ENCODE data around the gene METTL2B.

The METTL2B gene

GRCh38 chr7:128476402-128477335, at the start of gene METTL2B:
Gene METTL2B (plus strand): TSS chr7:128476748. CDS start chr7:128476766, 18 bp downstream.
- peak within 1 kb of the TSS; percentile 97 for H3K4me3 ChIP-seq (ENCODE audit: low read length)

GRCh38 chr7:128427289-128427891, 49.2 kb upstream of the METTL2B start:
- H3K4me3 ChIP-seq (ENCODE audit: low read length) = no peak overlapping the region

GRCh38 chr7:128430207-128430606, 46.3 kb upstream of the METTL2B start:
- no peak for TF ChIP-seq ZNF274 (IDR thresholded peaks at IDR 0.05; ENCODE audit: low read depth, low read length)

More at GRCh38 chr7:128427289-128427891, 49.2 kb upstream of the METTL2B start:
- TF ChIP-seq ZNF274 (IDR thresholded peaks at IDR 0.05; ENCODE audit: low read depth, low read length) = no peak

GRCh38 chr7:128431221-128431620, 45.3 kb upstream of the METTL2B start:
- H3K4me3 ChIP-seq (ENCODE audit: low read length) = no peak overlapping the region
- TF ChIP-seq ZNF274 (IDR thresholded peaks at IDR 0.05; ENCODE audit: low read depth, low read length) = no peak

More at GRCh38 chr7:128430207-128430606, 46.3 kb upstream of the METTL2B start:
- H3K4me3 ChIP-seq (ENCODE audit: low read length) = no peak overlapping the region

GRCh38 chr7:128431754-128432153, 44.8 kb upstream of the METTL2B start:
- H3K4me3 ChIP-seq (ENCODE audit: low read length) = no peak overlapping the region
- no peak for TF ChIP-seq ZNF274 (IDR thresholded peaks at IDR 0.05; ENCODE audit: low read depth, low read length)

- no peak for TF ChIP-seq ZNF274 (IDR thresholded peaks at IDR 0.05; ENCODE audit: low read depth, low read length)
- H3K4me3 ChIP-seq (ENCODE audit: low read length) = no peak overlapping the region
Observed at GRCh38 chr7:128434413-128435326, 41.9 kb upstream of the METTL2B start.

GRCh38 chr7:128435327-128435686, 41.2 kb upstream of the METTL2B start:
- H3K4me3 ChIP-seq (ENCODE audit: low read length) = no peak overlapping the region
- no peak for TF ChIP-seq ZNF274 (IDR thresholded peaks at IDR 0.05; ENCODE audit: low read depth, low read length)

- no peak for TF ChIP-seq ZNF274 (IDR thresholded peaks at IDR 0.05; ENCODE audit: low read depth, low read length)
- no peak overlapping the region for H3K4me3 ChIP-seq (ENCODE audit: low read length)
Observed at GRCh38 chr7:128437426-128438332, 38.9 kb upstream of the METTL2B start.

- TF ChIP-seq ZNF274 (IDR thresholded peaks at IDR 0.05; ENCODE audit: low read depth, low read length) = no peak
- no peak overlapping the region for H3K4me3 ChIP-seq (ENCODE audit: low read length)
Observed at GRCh38 chr7:128442356-128442755, 34.2 kb upstream of the METTL2B start.

GRCh38 chr7:128443831-128444600, 32.5 kb upstream of the METTL2B start:
- no peak overlapping the region for H3K4me3 ChIP-seq (ENCODE audit: low read length)
- TF ChIP-seq ZNF274 (IDR thresholded peaks at IDR 0.05; ENCODE audit: low read depth, low read length) = no peak

GRCh38 chr7:128446306-128446705, 30.2 kb upstream of the METTL2B start:
- no peak overlapping the region for H3K4me3 ChIP-seq (ENCODE audit: low read length)
- TF ChIP-seq ZNF274 (IDR thresholded peaks at IDR 0.05; ENCODE audit: low read depth, low read length) = no peak

GRCh38 chr7:128447941-128448564, 28.5 kb upstream of the METTL2B start:
- no peak for TF ChIP-seq ZNF274 (IDR thresholded peaks at IDR 0.05; ENCODE audit: low read depth, low read length)
- no peak overlapping the region for H3K4me3 ChIP-seq (ENCODE audit: low read length)
